ENCODE measurements around the gene LRRC57. TPM values are rescaled to one million over a fixed set of nuclear protein-coding genes. Genes with fewer than 3 reads are reported as not detected.

LRRC57 gene
- total RNA-seq, 6 donors from 2014 or later: 24.0 to 48.2 (median 31.2) TPM

GRCh38 chr15:42592716-42593115 is 44.1 kb upstream of the LRRC57 start:
- WGBS, 2 donors: 73 to 85% methylated on average over 3 of the region's 3 CpGs
- no peaks in the 10 kb centered on the region for H3K27me3 ChIP-seq
- H3K9me3 ChIP-seq: no peaks in the 10 kb centered on the region
- H3K4me1 ChIP-seq: peaks cover 14 to 46% (median 39%) of the 10 kb centered on the region in 4 donors
- ATAC-seq (ENCODE audit: low FRiP score in 2 of 2) (no peak), DNase-seq (no peak)
- peak overlapping the region; percentile 4 to 59 (median 53) for H3K27ac ChIP-seq
- no peak overlapping the region for H3K4me3 ChIP-seq
- TF ChIP-seq POLR2AphosphoS5 (IDR thresholded peaks at IDR 0.05) (no peak), CTCF (IDR thresholded peaks at IDR 0.05) (no peak), EP300 (IDR thresholded peaks at IDR 0.05) (no peak), POLR2A (IDR thresholded peaks at IDR 0.05) (no peak)
- no peaks in the 10 kb centered on the region for H3K36me3 ChIP-seq

- H3K4me3 ChIP-seq: no peak overlapping the region
- H3K27ac ChIP-seq: peak overlapping the region in 1 of 4 donors; percentile 33
- ATAC-seq (ENCODE audit: low FRiP score in 2 of 2): no peak
- no peak for DNase-seq
- 85 to 86% methylated on average over 10 of the region's 10 CpGs for WGBS, 2 donors
- no peaks in the 10 kb centered on the region for H3K27me3 ChIP-seq
- no peaks in the 10 kb centered on the region for H3K9me3 ChIP-seq
- H3K36me3 ChIP-seq: peaks cover 0 to 4% (median 0%) of the 10 kb centered on the region in 4 donors
- TF ChIP-seq POLR2A (IDR thresholded peaks at IDR 0.05) (no peak), CTCF (IDR thresholded peaks at IDR 0.05) (peak in 5 of 6 experiments; percentile 22 to 54 (median 44))
- H3K4me1 ChIP-seq: peaks cover 10 to 40% (median 26%) of the 10 kb centered on the region in 4 donors
Measured at GRCh38 chr15:42591238-42591934, 42.8 kb upstream of the LRRC57 start.

- no peak for TF ChIP-seq POLR2AphosphoS5 (IDR thresholded peaks at IDR 0.05)
- TF ChIP-seq POLR2A (IDR thresholded peaks at IDR 0.05): no peak
- H3K4me3 ChIP-seq: no peak overlapping the region
- H3K4me1 ChIP-seq: peaks cover 5 to 34% (median 22%) of the 10 kb centered on the region in 4 donors
- peak overlapping the region in 1 of 4 donors; percentile 33 for H3K27ac ChIP-seq
- H3K9me3 ChIP-seq: no peaks in the 10 kb centered on the region
- WGBS, 2 donors: 95 to 97% methylated on average over 5 of the region's 5 CpGs
- ATAC-seq (ENCODE audit: low FRiP score in 2 of 2) (no peak), DNase-seq (no peak)
- H3K36me3 ChIP-seq: peaks cover 0 to 9% (median 0%) of the 10 kb centered on the region in 4 donors
- H3K27me3 ChIP-seq: no peaks in the 10 kb centered on the region
Measured at GRCh38 chr15:42590619-42591237, 42.1 kb upstream of the LRRC57 start.

GRCh38 chr15:42584031-42584765 is 35.6 kb upstream of the LRRC57 start:
- Histone ChIP-seq H3K27ac (peak overlapping the region in 3 of 4 donors; percentile 8 to 85 (median 46)), H3K4me1 (peaks cover 18 to 41% (median 31%) of the 10 kb centered on the region in 4 donors), H3K9me3 (no peaks in the 10 kb centered on the region), H3K4me3 (no peak overlapping the region), H3K36me3 (peaks cover 0 to 9% (median 0%) of the 10 kb centered on the region in 4 donors), H3K27me3 (no peaks in the 10 kb centered on the region)
- ATAC-seq (ENCODE audit: low FRiP score in 2 of 2) (no peak), DNase-seq (no peak)
- TF ChIP-seq POLR2AphosphoS5 (IDR thresholded peaks at IDR 0.05) (no peak), CTCF (IDR thresholded peaks at IDR 0.05) (no peak), EP300 (IDR thresholded peaks at IDR 0.05) (no peak), POLR2A (IDR thresholded peaks at IDR 0.05) (no peak)
- 43 to 44% methylated on average over 4 of the region's 4 CpGs for WGBS, 2 donors

All from upper lobe of left lung (tissue), 6 donors.